H7 (cell line): ENCODE measurements around the gene ROCK2. TPM values are rescaled to one million over a fixed set of nuclear protein-coding genes. Genes with fewer than 3 reads are reported as not detected.
"Not testable (repeated sequence)": the region's sequence is repeated elsewhere in the genome, so short reads cannot be mapped to it uniquely, and the experiment has no call there.

Experiments used
- DNase-seq: peaks from one replicate; pipeline ENCODE4 v3.0.0; 2012
- H3K27me3 ChIP-seq: 2 replicates; pipeline ENCODE4 v1.6.0; 2011; ENCODE audit warnings: mild to moderate bottlenecking, low read length; ENCODE audit not compliant: control insufficient read depth, insufficient read depth
- H3K36me3 ChIP-seq: replicated peaks from 2 replicates; pipeline ENCODE4 v1.5.1; 2011; ENCODE audit warnings: low read length; ENCODE audit not compliant: control insufficient read depth, insufficient read depth
- H3K4me3 ChIP-seq: 2 replicates; pipeline ENCODE4 v1.5.1; 2011; ENCODE audit warnings: low read depth, mild to moderate bottlenecking, control low read depth, low read length, moderate library complexity; ENCODE audit not compliant: insufficient read depth
- total RNA-seq: library from RNA; depleted of rRNA; stranded (reverse); fragments of >200 nt; shearing (Covaris generic); gene quantifications from 2 replicates; pipeline ENCODE4 v1.2.3, GENCODE V29; 2014

ROCK2 gene
- total RNA-seq, 1 experiment from 2014 or later, result 12.6 TPM

DNA sequence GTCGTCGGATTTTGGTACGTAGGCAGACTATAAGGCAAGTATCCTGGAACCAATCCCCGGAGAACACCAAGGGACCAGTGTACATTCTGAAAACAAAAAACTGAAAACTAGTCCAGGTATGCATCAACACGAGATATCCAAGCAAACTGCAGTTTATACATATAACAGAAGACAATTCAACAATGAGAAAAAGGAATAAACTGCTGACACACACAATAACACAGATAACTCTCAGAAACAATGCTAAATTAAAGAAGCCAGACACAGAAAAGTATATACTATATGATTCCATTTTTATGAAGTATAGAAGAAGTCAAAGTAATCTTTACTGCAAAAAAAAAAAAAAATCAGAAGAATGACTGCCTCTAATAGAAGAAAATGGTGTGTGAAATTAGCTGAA lies 5.9 kb downstream of the ROCK2 start:
- H3K36me3 ChIP-seq, result no peaks in the 10 kb centered on the region
- H3K4me3 ChIP-seq, result no peak overlapping the region
- H3K27me3 ChIP-seq, result no peaks in the 10 kb centered on the region

DNA sequence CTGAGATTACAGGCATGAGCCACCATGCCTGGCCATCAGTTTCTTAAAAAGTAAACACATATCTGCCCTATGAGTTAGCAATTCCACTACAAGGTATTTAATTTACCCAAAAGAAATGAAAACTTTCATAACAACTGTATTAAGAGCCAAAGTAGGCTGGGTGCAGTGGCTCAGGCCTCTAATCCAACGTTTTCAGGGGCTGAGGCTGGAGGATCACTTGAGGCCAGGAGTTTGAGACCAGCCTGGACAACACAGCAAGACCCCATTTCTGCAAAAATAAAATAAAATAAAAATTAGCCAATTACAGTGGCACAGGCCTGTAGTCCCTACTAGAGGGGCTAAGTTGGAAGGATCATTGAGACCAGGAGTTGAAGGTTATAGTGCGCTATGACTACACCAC lies 6.5 kb downstream of the ROCK2 start:
- H3K4me3 ChIP-seq, result no peak overlapping the region
- no peaks in the 10 kb centered on the region for H3K36me3 ChIP-seq
- no peaks in the 10 kb centered on the region for H3K27me3 ChIP-seq
- no peak for DNase-seq

More for the DNA sequence above, 5.9 kb downstream of the ROCK2 start:
- DNase-seq, result no peak

GRCh38 chr2:11336189-11336588 lies 8.2 kb downstream of the ROCK2 start:
- no peaks in the 10 kb centered on the region for H3K27me3 ChIP-seq
- no peak overlapping the region for H3K4me3 ChIP-seq
- no peaks in the 10 kb centered on the region for H3K36me3 ChIP-seq
- no peak for DNase-seq

GRCh38 chr2:11333427-11334183 lies 10.8 kb downstream of the ROCK2 start:
- no peak for DNase-seq
- no peak overlapping the region for H3K4me3 ChIP-seq
- no peaks in the 10 kb centered on the region for H3K36me3 ChIP-seq
- no peaks in the 10 kb centered on the region for H3K27me3 ChIP-seq

DNA sequence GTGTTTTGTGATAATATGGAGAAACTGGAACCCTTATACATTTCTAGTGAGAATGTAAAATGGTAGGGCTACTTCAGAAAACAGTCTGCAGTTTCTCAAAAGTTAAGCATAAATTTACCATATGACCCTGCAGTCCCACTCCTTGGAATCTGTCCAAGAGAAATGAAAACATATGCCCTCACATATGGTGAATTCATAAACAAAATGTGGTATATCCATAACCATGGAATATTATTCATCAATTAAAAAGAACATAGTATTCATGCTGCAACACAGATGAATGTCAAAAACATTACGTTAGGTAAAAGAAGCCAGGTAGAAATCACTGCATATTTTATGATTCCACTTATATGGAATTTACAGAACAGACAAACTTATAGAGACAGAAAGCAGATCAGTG lies 11.8 kb downstream of the ROCK2 start:
- no peaks in the 10 kb centered on the region for H3K36me3 ChIP-seq
- H3K27me3 ChIP-seq, result no peaks in the 10 kb centered on the region
- no peak overlapping the region for H3K4me3 ChIP-seq
- no peak for DNase-seq

DNA sequence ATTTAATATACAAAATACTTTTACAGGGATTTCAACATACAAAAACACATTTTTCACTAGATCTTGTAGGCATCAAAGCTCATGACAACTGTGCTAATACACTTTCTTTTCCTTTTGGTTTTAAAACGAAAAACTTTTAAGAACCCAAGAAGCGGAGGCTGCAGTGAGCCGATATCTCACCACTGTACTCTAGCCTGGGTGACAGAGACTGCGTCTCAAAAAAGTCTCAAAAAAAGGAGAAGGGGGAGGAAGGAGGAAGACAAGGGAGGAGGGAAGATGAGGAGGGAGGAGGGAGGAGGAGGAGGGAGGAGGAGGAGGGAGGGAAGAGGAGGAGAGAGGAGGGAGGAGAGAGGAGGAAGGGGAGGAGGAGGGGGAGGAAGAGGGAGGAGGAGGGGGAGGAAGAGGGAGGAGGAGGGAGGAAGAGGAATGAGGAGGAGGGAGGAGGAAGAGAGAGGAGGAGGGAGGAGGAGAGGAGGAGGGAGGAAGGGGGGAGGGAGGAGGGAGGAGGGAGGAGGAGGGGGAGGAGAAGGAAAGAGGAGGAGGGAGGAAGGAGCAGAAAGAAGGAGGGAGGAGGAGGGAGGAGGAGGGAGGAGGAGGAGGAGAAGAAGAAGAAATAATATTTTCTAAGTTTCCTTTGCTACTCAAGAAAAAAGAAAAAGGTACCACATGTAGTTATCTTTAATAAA lies 13.8 kb downstream of the ROCK2 start:
- DNase-seq, result no peak
- H3K27me3 ChIP-seq, result no peaks in the 10 kb centered on the region
- H3K4me3 ChIP-seq, result no peak overlapping the region
- no peaks in the 10 kb centered on the region for H3K36me3 ChIP-seq

DNA sequence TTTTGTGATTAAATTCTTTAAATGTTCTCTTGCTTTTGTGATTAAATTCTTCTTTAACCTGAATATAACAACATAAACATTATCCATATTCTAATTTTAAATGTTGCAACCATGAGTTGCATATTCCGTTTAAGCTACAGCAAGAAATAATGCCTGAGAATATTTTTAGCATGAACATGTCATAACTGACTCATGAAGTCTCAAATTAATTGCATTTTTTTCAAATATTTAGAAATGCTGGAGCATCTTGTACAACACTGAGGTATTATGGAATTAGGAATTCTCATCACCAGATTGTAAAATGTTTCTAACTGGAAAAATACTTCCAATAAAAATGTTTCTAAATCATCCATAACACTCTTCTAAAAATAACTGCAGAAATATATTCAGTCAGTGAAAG lies 14.7 kb downstream of the ROCK2 start:
- no peak overlapping the region for H3K4me3 ChIP-seq
- H3K27me3 ChIP-seq, result no peaks in the 10 kb centered on the region
- no peaks in the 10 kb centered on the region for H3K36me3 ChIP-seq
- no peak for DNase-seq

DNA sequence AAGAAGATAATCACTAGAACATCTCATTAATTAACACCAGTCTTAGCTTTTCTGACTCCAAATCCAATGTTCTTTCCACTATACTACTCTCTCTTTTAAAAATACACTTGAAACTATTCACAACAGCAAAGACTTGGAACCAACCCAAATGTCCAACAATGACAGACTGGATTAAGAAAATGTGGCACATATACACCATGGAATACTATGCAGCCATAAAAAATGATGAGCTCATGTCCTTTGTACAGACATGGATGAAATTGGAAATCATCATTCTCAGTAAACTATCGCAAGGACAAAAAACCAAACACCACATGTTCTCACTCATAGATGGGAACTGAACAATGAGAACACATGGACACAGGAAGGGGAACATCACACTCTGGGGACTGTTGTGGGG lies 15.9 kb downstream of the ROCK2 start:
- not testable (repeated sequence) for H3K27me3 ChIP-seq, H3K36me3 ChIP-seq, DNase-seq, H3K4me3 ChIP-seq

GRCh38 chr2:11327871-11328270 lies 16.6 kb downstream of the ROCK2 start:
- no peak for DNase-seq
- Histone ChIP-seq H3K27me3 (no peaks in the 10 kb centered on the region), H3K4me3 (no peak overlapping the region)

GRCh38 chr2:11326677-11327211 lies 17.7 kb downstream of the ROCK2 start:
- Histone ChIP-seq H3K36me3 (no peaks in the 10 kb centered on the region), H3K4me3 (no peak overlapping the region), H3K27me3 (no peaks in the 10 kb centered on the region)
- DNase-seq, result no peak

More at GRCh38 chr2:11327871-11328270, 16.6 kb downstream of the ROCK2 start:
- no peaks in the 10 kb centered on the region for H3K36me3 ChIP-seq

- DNase-seq, result no peak
- H3K27me3 ChIP-seq, result no peaks in the 10 kb centered on the region
- H3K36me3 ChIP-seq, result no peaks in the 10 kb centered on the region
- H3K4me3 ChIP-seq, result no peak overlapping the region
These were observed 18.3 kb downstream of the ROCK2 start for GRCh38 chr2:11325961-11326676.

GRCh38 chr2:11321847-11322246 lies 22.6 kb downstream of the ROCK2 start:
- Histone ChIP-seq H3K36me3 (no peaks in the 10 kb centered on the region), H3K4me3 (no peak overlapping the region), H3K27me3 (no peaks in the 10 kb centered on the region)
- no peak for DNase-seq

DNA sequence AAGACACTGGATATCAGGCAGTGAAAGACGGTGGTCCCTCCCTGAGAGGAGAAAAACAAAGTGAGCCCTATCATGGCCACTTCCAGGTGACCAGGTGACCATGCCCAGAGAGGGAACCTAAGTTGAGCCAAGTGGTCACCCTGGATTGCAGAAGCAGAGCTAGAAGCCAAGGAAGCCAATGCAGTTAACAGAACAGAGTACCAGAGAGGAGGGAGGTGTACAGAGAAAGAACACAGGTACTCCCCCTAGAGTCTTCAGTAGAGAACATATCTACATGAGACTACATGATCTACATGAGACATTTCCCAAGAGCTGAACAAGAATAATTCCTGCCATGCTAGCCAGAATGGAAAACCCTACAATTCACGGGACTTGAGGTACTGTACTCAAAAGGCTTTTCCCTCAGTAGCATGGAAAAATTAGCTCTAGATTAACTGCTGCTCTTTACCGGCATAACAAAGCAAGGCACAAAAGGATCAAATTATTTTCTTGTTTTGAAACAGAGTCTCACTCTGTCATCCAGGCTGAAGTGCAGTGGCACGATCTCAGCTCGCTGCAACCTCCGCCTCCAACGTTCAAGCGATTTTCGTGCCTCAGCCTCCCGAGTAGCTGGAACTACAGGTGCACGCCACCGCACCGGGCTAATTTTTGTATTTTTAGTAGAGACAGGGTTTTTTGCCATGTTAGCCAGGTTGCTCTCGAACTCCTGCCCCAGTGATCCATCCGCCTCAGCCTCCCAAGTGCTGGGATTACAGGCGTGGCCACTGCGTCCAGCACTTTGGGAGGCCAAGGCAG lies 23.5 kb downstream of the ROCK2 start:
- H3K36me3 ChIP-seq, result no peaks in the 10 kb centered on the region
- DNase-seq, result no peak
- no peak overlapping the region for H3K4me3 ChIP-seq
- H3K27me3 ChIP-seq, result no peaks in the 10 kb centered on the region

- DNase-seq, result no peak
- H3K36me3 ChIP-seq, result no peaks in the 10 kb centered on the region
- no peaks in the 10 kb centered on the region for H3K27me3 ChIP-seq
- H3K4me3 ChIP-seq, result no peak overlapping the region
These were observed 24.5 kb downstream of the ROCK2 start for GRCh38 chr2:11319939-11320338.
